ENCODE measurements around the gene TMEM131L.
"Not testable (repeated sequence)": the region's sequence is repeated elsewhere in the genome, so short reads cannot be mapped to it uniquely, and the experiment has no call there.

- TF ChIP-seq CTCF (conservative IDR thresholded peaks at IDR 0.05; ENCODE audit: low read length); EZH2phosphoT487 (IDR thresholded peaks at IDR 0.05; ENCODE audit: borderline replicate concordance): not testable (repeated sequence)
These were observed 15.0 kb upstream of the TMEM131L start for GRCh38 chr4:153451145-153451544.
